DMS 273 (cell line): ENCODE results near the gene ARSK.

Experiments
- DNase-seq: peaks from one replicate; lab custom pipeline; 2025; ENCODE audit not compliant: unreplicated experiment; lab: John Stamatoyannopoulos, UW

The ARSK gene

GRCh38 chr5:95554647-95555548 is at the start of gene ARSK, which contains the start of gene SKIC3:
Gene ARSK (plus strand): TSS chr5:95555101. CDS start chr5:95555279, 178 bp downstream.
Gene SKIC3 (minus strand): TSS chr5:95554977. CDS start chr5:95547150, 7,827 bp downstream.
- peak; percentile 99 for DNase-seq

DNA sequence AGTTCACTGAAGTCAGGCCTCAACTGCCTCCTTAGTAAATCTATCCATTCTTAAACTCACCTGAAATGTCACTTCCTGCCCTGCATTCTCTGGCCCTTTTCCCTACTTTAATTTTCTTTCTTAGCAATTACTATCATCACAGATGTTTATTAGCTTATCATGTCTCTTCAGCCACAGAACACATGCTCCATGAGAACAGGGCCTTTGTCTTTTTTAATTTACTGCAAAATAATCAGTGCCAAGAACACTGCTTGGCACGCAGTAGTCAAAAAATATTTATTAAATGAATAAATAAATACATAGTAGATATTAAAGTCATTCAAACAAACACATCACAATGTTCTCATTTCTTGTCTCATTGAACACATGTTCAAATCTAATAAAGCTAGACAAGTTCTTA is 46.4 kb upstream of the ARSK start:
- no peak for DNase-seq

GRCh38 chr5:95511606-95512005 is 43.3 kb upstream of the ARSK start:
- DNase-seq, result no peak

DNA sequence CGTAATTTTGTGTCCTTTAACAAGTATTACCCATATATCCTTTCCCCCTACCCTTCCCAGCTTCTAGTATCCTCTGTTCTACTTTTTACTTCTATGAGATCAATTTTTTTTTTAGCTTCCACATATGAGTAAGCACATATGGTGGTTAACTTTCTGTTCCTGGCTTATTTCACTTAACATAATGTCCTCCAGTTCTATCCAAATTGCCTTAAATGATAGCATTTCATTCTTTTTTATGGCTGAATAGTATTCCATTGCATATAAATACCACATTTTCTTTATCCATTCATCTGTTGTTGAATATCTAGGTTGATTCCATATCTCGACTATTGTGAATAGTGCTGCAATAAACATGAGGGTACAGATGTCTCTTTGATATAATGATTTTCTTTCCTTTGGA is 36.5 kb upstream of the ARSK start:
- no peak for DNase-seq

- peak; percentile 89 for DNase-seq
Observed at GRCh38 chr5:95519151-95519550, 35.8 kb upstream of the ARSK start.

DNA sequence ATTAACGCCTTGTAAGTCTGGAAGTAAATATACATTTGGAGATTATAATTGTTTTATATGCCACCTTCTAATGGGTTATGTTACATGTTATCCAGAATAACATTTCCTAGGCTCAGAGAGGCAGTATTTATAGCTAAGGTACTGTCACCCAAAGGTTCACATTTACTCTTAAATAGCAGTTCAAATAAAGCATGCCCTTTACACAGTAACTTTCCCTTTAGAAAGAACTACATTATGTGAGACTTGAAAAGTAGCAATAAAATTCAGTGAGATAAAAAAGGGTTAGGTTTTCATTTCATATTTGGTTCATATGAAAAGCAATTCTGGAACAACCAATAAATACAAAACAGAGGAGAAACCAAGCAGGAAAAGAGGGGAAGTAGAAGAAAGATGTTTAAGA is 35.2 kb upstream of the ARSK start:
- DNase-seq, result peak; percentile 44

- DNase-seq, result peak; percentile 63
Observed at GRCh38 chr5:95520206-95520605, 34.7 kb upstream of the ARSK start.

DNA sequence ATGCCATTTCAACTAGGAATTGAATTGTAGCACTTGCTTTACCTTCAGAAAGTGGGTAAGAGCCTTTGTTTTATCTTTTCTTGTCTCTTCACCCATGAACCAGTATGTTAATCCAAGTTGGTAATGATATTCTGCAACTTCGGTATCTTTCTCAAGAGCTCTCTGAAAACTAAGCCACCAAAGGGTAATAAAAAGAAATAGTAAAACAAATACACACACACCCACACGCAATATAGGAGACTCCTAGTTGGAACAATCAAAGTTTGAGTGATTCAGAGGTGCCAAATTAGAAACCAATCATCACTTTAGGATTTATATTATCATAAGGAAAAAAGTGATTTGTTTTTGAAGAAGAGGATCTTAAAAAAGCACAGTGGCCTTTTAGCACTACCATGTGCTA is 30.5 kb upstream of the ARSK start:
- DNase-seq, result no peak

DNA sequence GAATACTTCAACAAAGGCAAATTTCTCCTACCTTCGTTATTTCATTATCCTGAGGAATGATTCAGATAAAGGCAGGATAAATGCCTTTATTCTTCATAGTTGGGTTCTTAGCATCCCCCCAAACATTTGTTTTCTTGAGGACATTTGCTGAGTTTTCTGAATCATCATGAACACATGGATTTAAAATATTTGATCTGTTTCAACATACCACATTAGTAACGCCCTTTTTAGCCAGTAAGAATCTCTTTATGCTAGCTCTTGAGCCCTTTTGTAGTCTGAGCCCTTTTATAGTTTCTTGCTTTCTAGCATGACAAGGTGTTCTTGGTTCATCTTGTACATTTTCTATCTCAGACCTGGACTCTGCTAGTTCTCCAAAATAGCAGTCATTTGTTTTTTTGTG is 28.0 kb upstream of the ARSK start:
- DNase-seq, result no peak

DNA sequence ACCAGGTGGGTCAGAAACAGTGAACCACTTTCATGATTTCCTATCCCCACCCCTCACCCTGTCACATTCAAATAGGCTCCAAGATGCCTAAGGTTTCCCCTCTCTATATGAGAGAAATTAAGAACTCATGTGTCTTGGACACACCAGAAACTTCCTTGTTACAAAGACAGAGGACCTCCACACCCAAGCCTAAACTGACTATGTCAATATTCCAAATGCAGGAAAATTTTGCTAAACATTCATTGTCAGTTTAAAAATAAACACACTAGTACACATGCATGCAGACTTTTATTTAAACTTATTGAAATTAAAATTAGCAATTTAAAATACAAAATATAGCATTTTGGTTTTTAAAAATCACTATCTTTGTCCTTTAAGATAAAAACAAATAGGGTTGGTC is 26.3 kb upstream of the ARSK start:
- DNase-seq, result no peak

DNA sequence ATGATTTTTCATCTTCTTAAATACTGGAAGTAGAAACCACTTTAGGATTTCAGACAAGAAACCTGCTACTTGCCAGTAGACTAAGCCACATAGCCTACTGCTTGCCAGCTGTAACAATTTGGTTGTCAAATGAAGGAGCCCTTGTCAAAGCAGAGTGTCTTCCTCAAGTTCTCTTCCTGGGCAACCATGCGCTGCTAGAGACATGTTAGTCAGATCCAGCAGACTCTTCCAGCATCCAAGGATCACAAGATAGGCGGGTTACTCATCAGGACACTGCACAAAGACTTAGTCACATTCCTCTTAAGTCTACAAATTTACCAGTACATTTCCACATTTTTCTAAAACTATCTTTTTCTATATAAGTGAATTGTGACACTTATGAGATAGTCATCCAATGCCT is 24.5 kb upstream of the ARSK start:
- DNase-seq, result no peak

GRCh38 chr5:95531491-95531890 is 23.4 kb upstream of the ARSK start:
- no peak for DNase-seq

DNA sequence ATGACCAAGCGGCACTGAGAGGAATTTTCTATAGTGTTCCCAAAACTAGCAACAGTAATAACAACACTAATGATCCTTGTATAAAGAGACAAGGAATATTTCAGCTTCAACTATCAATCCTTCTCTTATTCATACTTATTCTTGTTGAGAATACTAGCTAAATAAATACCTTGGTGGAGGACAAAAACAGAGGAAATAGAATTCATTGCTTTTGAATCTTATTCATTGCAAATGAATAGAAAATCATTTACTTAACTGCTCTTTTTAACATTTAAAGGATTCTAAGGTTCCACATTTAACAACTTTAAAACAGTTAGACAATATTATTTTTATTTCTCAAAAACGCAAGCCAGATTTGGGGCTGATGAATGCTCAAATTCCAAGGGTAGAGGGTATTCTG is 22.5 kb upstream of the ARSK start:
- no peak for DNase-seq

DNA sequence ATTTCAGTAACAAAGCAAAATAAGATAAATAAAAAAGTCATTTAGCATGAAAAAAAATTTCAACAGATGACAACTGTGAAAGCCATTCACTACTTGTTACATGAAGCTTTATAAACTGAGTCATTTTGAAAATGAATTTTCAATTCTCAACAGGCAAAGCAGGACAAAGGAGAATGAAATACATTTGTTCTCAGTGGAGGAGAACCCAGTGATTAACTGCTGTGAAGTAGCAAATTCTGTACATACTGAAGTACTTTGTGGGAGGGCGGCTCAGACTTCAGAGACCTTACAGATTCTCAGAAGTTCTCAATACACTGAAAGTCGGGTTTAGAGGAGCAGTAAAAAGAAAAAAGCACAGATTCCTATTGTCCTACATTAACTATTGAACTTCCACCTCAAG is 21.8 kb upstream of the ARSK start:
- no peak for DNase-seq

- no peak for DNase-seq
Observed at GRCh38 chr5:95533761-95534160, 21.1 kb upstream of the ARSK start.

DNA sequence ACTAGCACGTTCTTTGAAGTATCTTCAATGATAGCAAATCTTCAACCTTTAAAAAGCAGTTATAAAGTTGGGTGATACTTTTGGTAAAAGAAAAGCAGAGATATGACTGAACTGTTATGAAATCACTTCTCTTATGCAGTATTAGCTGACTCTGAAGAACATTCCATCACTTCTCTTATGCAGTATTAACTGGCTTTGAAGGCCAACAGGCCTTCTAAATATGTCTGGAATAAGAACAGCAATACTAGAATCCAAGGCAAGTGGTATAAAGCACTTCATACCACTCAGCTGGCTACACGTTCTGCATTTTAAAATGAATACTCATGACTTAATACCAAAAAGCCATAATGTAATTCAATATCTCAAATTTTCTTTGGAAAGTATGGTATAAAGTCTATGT is 17.4 kb upstream of the ARSK start:
- no peak for DNase-seq

- DNase-seq, result peak; percentile 49
Observed at GRCh38 chr5:95543017-95543705, 11.7 kb upstream of the ARSK start.

DNA sequence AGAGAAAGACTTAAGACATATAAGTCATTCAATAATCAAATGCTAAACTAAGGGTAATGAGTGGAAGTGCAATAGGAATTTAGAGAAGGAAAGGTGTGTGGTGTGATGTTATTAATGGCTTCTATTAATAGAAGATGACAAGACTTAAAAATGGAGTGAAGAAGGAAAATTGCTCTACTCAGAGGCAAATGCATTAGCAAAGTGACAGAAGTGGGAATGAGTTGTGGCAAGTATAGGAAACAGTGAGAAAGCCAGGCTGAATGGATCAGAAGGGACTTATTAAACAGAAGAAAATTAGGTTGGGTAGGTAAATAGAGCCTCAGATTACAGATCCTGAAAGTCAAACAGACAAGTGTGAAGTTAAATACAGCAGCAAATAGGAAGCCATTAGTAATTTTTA is 5.9 kb upstream of the ARSK start:
- DNase-seq, result no peak

DNA sequence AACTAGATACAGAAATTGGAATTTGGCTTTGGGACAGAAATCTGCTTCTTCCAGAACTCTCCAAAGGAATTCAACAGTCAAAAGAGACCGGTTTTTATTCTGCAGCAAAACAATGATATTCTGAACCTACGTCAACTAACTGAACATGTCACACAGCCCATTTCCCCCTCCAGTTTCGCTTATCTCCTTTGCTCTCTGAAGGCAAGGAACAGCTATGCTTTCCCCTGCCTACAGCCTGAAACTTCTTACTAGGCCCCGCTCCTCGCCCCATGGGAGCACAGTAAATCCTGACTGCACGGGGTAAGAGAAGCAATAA is 612 bp upstream of the ARSK start:
- DNase-seq, result no peak

- peak; percentile 30 for DNase-seq
Observed at GRCh38 chr5:95555553-95555952, 652 bp downstream of the ARSK start.

DNA sequence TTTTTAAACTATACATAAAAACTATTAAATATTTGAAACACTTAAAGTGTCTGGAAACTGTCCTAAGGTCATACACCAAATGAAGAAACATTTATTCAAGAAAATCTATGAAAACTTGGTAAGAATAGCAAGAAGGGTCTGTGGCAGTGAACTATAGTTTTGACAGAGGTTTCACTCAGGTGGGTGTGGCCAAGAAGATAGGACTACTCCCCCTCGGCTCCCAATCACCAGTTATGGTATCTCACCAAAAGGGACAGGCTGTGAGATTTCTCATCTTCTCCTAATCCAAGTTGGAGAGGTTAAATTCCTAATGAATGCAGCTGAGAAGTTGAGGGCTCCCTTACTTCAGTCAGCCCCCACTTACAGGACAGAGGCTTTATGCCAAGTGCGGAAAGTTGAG is 2.9 kb downstream of the ARSK start:
- no peak for DNase-seq

- DNase-seq, result no peak
Observed at GRCh38 chr5:95562282-95562681, 7.4 kb downstream of the ARSK start.

GRCh38 chr5:95563367-95563766 is 8.5 kb downstream of the ARSK start:
- DNase-seq, result no peak
